Choroid plexus epithelial cell (primary cell): ENCODE measurements around the gene ITGA5.

Source experiments
- DNase-seq: peaks from one replicate; pipeline ENCODE4 v3.0.0-alpha.2; 2010; ENCODE audit warnings: low read depth
- H3K4me3 ChIP-seq: 2 replicates; pipeline ENCODE4 v1.5.1; 2011; ENCODE audit warnings: low read depth, mild to moderate bottlenecking, control low read depth, low read length, moderate library complexity
- CTCF ChIP-seq: conservative IDR thresholded peaks from 2 replicates; pipeline ENCODE4 v1.5.1; 2011; ENCODE audit warnings: low read depth, mild to moderate bottlenecking, control low read depth, inconsistent platforms, low read length, moderate library complexity

The ITGA5 gene

GRCh38 chr12:54370171-54370730, 48.8 kb downstream of the ITGA5 start:
- peak; percentile 79 for DNase-seq
- TF ChIP-seq CTCF = peak; percentile 81
- peak overlapping the region; percentile 56 for H3K4me3 ChIP-seq

GRCh38 chr12:54369597-54370131, 49.4 kb downstream of the ITGA5 start:
- TF ChIP-seq CTCF = no peak

GRCh38 chr12:54368709-54369596, 50.1 kb downstream of the ITGA5 start:
- peak; percentile 93 for DNase-seq
- H3K4me3 ChIP-seq = peak overlapping the region; percentile 47

More at GRCh38 chr12:54369597-54370131, 49.4 kb downstream of the ITGA5 start:
- H3K4me3 ChIP-seq = peak overlapping the region; percentile 56
- no peak for DNase-seq

GRCh38 chr12:54368025-54368708, 50.9 kb downstream of the ITGA5 start:
- TF ChIP-seq CTCF = no peak
- no peak for DNase-seq
- peak overlapping the region; percentile 11 for H3K4me3 ChIP-seq

More at GRCh38 chr12:54368709-54369596, 50.1 kb downstream of the ITGA5 start:
- TF ChIP-seq CTCF = peak; percentile 97

- no peak within 1 kb of the TSS for H3K4me3 ChIP-seq
- no peak for TF ChIP-seq CTCF
- peak; percentile 42 for DNase-seq
Measured at GRCh38 chr12:54364413-54364812, 54.7 kb downstream of the ITGA5 start, which contains the start of gene GPR84. Gene GPR84, minus strand, starts transcription at chr12:54364486. Its CDS starts 635 bp downstream, at chr12:54363851.

- TF ChIP-seq CTCF = no peak
- no peak for DNase-seq
- no peak overlapping the region for H3K4me3 ChIP-seq
Measured at GRCh38 chr12:54363618-54364017, 55.4 kb downstream of the ITGA5 start.
